Measurements from ENCODE around the gene CALY. TPM values are rescaled to one million over a fixed set of nuclear protein-coding genes. Genes with fewer than 3 reads are reported as not detected.
"Not testable (repeated sequence)": the region's sequence is repeated elsewhere in the genome, so short reads cannot be mapped to it uniquely, and the experiment has no call there.

Gene CALY
- total RNA-seq, 1 experiment from 2014 or later, result not detected

- peak; percentile 80 for DNase-seq (ENCODE audit: low read depth)
Observed at GRCh38 chr10:133329491-133330202, 7.0 kb downstream of the CALY start.

- DNase-seq (ENCODE audit: low read depth), result no peak
Observed at GRCh38 chr10:133328358-133329343, 8.0 kb downstream of the CALY start.

- DNase-seq (ENCODE audit: low read depth), result no peak
Observed at GRCh38 chr10:133327651-133328357, 8.9 kb downstream of the CALY start.

- no peak for DNase-seq (ENCODE audit: low read depth)
Observed at GRCh38 chr10:133326745-133327650, 9.7 kb downstream of the CALY start.

- no peak for DNase-seq (ENCODE audit: low read depth)
Observed at GRCh38 chr10:133326223-133326551, 10.5 kb downstream of the CALY start.

- DNase-seq (ENCODE audit: low read depth), result no peak
Observed at GRCh38 chr10:133325440-133326222, 11.1 kb downstream of the CALY start.

- no peak for DNase-seq (ENCODE audit: low read depth)
Observed at GRCh38 chr10:133324857-133325260, 11.8 kb downstream of the CALY start.

GRCh38 chr10:133324198-133324792 is 12.4 kb downstream of the CALY start:
- DNase-seq (ENCODE audit: low read depth), result peak; percentile 51

- DNase-seq (ENCODE audit: low read depth), result not testable (repeated sequence)
Observed at GRCh38 chr10:133322064-133322709, 14.5 kb downstream of the CALY start.

GRCh38 chr10:133320852-133321422 is 15.8 kb downstream of the CALY start:
- not testable (repeated sequence) for DNase-seq (ENCODE audit: low read depth)

- peak; percentile 69 for DNase-seq (ENCODE audit: low read depth)
Observed at GRCh38 chr10:133318494-133319127, 18.1 kb downstream of the CALY start.

GRCh38 chr10:133316732-133317131 is 20.0 kb downstream of the CALY start:
- DNase-seq (ENCODE audit: low read depth), result no peak

GRCh38 chr10:133316266-133316665 is 20.4 kb downstream of the CALY start:
- DNase-seq (ENCODE audit: low read depth), result no peak

GRCh38 chr10:133315847-133316246 is 20.8 kb downstream of the CALY start:
- no peak for DNase-seq (ENCODE audit: low read depth)

- DNase-seq (ENCODE audit: low read depth), result no peak
Observed at GRCh38 chr10:133314911-133315310, 21.8 kb downstream of the CALY start.

GRCh38 chr10:133313192-133313591 is 23.5 kb downstream of the CALY start:
- DNase-seq (ENCODE audit: low read depth), result no peak

GRCh38 chr10:133312769-133313145 is 23.9 kb downstream of the CALY start:
- no peak for DNase-seq (ENCODE audit: low read depth)

- DNase-seq (ENCODE audit: low read depth), result no peak
Observed at GRCh38 chr10:133312016-133312768, 24.5 kb downstream of the CALY start.

All from Daoy (cell line).